ENCODE results near the gene MAZ.
A peak's percentile ranks its signal among the peaks of the same experiment; 100 is the strongest.
"Not testable (repeated sequence)": the region's sequence is repeated elsewhere in the genome, so short reads cannot be mapped to it uniquely, and the experiment has no call there.

The MAZ gene

DNA sequence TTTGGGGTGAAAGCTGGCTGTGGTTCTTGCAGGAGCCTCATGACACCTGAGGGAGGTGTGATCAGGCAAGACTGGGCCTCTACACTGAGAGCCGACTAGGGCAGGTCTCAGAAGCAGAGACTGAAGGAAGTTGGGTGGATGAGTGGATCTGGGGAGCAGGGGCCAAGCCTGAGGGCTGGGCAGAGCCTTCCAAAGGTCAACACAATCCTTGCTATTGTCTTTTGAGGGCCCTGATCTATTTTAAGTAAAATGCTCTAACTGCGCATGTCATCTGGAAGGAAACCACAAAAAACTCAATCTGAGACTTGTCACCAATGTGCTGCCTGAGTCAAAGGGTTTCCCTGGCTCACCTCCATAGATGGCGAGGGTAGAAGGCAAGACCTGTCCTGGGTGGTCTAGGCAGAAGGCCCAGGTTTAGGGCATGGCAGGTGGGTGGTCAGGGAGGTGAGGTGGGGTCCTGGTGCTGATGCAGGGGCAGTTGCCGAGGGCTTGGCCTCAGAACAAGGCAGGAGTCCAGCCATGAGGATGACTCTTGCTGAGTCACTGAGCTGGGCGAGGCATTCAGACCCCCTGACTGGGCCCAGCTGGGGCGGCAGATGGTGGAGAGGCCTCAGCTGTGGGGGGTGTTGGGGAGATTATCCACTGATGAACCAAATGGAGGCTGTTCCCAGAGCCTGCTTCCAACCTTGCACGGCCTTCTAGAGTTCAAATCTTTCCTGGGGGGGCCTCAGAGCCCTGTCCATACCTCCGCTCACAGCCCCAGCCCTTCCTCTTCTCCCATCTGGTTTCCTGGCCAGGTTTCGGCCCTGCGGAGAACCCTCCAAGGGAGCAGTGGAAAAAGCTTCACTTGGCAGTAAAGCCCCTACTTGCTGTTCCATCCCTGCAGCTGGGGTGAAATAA lies 19.1 kb downstream of the MAZ start:
- DNase-seq = no peak

DNA sequence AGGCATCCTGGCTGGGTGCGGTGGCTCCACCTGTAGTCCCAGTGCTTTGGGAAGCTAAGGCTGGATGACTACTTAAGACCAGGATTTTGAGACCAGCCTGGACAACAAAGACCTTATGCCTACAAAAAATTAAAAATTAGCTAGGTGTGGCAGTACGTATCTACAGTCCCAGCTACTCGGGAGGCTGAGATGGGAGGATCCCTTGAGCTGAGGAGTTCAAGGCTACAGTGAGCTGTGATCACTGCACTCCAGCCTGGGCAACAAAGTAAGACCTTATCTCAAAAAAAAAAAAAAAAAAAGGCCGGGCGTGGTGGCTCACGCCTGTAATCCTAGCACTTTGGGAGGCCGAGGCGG lies 20.0 kb downstream of the MAZ start:
- DNase-seq = no peak

DNA sequence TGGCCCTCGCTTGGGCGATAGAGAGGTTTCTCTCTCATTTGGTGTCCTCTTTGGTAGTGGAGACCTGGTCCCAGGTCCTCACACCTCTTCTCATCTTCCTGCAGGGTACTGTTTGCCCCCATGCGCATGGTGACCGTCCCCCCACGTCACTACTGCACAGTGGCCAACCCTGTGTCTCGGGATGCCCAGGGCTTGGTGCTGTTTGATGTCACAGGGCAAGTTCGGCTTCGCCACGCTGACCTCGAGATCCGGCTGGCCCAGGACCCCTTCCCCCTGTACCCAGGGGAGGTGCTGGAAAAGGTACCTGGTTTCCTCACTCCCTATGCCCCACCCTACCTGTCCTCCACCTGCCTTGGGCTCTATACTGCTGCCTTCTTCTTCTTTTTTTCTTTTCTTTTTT lies 24.4 kb downstream of the MAZ start:
- no peak for DNase-seq

GRCh38 chr16:29831490-29831889 lies 25.2 kb downstream of the MAZ start:
- DNase-seq = no peak

DNA sequence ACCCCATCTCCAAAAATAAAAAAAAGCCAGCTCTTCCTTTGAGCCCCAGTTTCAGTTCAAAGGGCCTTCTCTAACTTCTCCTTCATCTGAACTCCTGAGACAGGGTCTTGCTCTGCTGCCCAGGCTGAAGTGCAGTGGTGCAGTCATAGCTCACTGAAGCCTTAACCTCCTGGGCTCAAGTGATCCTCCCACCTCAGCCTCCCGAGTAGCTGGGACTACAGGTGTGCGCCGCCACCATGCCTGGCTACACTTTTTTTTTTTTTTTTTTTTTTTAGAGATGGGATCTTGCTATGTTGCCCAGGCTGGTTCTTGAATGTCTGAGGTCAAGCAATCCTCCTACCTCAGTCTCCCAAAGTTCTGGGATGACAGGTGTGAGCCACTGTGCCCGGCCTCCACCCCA lies 26.9 kb downstream of the MAZ start:
- DNase-seq = not testable (repeated sequence)

DNA sequence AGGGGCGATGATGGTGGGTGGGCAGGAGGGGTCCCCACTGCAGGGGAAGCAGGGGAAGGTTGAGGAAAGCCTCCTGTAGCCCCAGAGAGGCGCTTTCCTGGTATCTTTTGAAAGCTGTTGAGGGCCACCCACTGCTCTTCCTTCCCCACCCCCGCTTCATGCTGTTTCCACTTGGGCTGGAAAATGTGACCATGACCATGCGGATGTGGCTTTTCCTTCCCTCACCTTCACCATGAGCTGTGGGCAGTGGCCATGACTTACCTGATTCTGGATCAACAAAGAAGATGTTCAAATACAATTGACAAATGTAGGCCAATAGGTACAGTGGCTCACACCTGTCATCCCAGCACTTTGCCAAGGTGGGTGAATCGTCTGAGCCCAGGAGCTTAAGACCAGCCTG lies 27.8 kb downstream of the MAZ start:
- no peak for DNase-seq

- DNase-seq = no peak
Observed at GRCh38 chr16:29835926-29836325, 29.6 kb downstream of the MAZ start.

DNA sequence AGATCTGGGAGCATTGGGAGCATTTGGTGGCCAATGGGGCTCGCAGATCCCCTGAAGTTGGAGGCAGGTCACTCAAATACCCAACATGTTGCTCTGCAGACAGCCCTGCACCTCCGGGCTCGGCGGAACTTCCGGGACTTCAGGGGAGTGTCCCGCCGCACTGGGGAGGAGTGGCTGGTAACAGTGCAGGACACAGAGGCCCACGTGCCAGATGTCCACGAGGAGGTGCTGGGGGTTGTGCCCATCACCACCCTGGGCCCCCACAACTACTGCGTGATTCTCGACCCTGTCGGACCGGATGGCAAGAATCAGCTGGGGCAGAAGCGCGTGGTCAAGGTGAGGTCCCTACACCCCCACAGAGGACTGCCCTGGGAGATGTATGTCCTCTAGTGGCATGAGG lies 30.3 kb downstream of the MAZ start:
- no peak for DNase-seq

GRCh38 chr16:29837841-29838240 lies 31.5 kb downstream of the MAZ start:
- DNase-seq = no peak

- no peak for DNase-seq
Observed at GRCh38 chr16:29839822-29840221, 33.5 kb downstream of the MAZ start.

DNA sequence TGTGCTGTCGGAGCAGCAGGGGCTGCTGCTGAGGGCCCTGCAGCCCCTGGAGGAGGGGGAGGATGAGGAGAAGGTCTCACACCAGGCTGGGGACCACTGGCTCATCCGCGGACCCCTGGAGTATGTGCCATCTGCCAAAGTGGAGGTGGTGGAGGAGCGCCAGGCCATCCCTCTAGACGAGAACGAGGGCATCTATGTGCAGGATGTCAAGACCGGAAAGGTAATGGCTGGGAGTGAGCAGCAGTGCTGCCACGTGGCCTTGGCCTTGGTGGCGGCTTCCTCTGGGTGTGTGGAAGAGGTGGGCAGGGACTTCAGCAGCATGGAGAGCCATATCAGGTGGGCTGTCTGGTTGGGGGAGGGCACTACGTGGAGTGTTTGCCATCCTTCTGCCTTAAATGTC lies 33.9 kb downstream of the MAZ start:
- DNase-seq = no peak

DNA sequence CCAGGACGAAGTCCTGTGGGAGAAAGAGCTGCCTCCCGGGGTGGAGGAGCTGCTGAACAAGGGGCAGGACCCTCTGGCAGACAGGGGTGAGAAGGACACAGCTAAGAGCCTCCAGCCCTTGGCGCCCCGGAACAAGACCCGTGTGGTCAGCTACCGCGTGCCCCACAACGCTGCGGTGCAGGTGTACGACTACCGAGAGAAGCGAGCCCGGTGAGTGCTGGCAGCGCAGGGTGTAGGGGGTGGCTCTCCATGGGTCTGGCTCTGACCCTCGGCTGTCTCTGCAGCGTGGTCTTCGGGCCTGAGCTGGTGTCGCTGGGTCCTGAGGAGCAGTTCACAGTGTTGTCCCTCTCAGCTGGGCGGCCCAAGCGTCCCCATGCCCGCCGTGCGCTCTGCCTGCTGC lies 35.3 kb downstream of the MAZ start:
- no peak for DNase-seq

- no peak for DNase-seq
Observed at GRCh38 chr16:29842732-29843346, 36.5 kb downstream of the MAZ start.

DNA sequence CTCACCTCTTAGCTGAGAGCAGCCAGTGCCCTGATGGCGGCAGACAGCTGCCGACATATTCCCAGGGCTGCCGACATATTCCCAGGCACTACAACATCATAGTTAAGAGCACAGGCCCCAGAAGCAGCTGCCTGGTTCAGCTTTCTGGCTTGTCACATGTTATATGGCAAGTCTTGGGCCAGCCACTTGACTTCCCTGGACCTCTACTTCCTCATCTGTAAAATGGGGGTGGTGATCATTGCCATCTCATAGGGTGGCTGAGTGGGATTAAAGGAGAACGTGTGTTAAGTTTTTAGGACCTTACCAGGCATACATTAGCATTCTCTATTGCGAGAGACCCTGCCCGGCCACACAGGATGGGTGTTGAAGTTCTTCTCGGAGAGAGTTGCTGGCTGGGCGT lies 37.6 kb downstream of the MAZ start:
- no peak for DNase-seq

- DNase-seq = no peak
Observed at GRCh38 chr16:29844575-29845331, 38.4 kb downstream of the MAZ start.

GRCh38 chr16:29845656-29846055 lies 39.3 kb downstream of the MAZ start:
- DNase-seq = no peak

DNA sequence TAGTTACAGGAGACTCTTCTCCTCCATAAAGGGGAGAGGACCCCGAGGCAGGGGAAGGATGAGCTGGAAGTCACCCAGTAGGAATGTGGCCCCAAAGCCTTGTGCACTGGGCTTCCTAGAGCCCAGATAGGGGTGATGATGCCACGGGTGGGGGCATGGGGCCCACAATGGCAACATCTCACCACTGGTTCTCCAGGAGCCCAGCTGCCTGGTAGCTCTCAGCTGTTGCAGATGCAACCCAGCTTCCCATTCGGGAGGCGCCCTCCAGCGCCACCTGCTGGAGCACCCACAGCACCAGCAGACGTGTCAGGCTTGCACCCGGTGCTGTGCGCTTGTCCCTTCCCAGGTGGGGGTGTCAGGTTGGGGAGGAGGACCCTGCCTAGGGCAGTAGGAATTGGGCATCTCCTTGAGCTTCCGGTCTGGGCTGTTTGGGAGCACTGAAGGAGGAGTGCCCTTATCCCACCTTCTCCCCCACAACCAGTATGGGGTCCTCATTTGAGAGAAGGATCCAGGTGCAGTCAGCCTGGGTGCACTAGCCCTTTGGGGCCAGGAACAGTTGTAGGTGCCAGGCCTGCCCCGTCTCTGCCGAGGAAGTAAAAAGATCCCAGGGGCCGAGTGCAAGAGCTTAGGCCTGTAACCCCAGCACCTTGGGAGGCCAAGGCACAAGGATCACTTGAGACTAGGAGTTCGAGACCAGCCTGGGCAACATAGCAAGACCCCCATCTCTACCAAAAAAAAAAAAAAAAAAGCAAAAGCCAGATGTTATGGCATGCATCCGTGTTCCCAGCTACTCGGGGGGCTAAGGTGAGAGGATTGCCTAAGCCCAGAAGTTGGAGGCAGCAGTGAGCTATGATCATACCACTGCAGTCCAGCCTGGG lies 42.3 kb downstream of the MAZ start:
- peak; percentile 63 for DNase-seq

DNA sequence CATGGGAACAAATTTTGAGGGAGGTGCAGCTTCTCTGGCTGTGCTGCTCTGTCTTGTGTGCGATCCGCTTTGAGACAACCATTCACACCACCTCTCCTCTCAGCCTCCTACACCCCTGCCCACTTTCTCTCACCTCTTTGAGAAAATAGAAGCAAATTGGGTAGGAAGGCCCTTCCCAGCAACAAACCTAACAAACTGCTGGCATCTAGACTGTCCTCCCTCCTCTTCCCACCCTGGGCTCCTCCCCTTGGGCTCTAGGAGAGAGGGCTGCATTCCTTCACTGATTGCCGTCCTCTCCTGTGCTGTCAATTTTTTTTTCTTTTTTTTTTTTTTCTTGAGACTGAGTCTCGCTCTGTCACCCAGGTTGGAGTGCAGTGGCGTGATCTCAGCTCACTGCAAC lies 43.2 kb downstream of the MAZ start:
- no peak for DNase-seq

- DNase-seq = no peak
Observed at GRCh38 chr16:29850998-29851397, 44.7 kb downstream of the MAZ start.

GRCh38 chr16:29852654-29853053 lies 46.3 kb downstream of the MAZ start:
- DNase-seq = no peak

- no peak for DNase-seq
Observed at GRCh38 chr16:29854520-29855100, 48.3 kb downstream of the MAZ start.

DNA sequence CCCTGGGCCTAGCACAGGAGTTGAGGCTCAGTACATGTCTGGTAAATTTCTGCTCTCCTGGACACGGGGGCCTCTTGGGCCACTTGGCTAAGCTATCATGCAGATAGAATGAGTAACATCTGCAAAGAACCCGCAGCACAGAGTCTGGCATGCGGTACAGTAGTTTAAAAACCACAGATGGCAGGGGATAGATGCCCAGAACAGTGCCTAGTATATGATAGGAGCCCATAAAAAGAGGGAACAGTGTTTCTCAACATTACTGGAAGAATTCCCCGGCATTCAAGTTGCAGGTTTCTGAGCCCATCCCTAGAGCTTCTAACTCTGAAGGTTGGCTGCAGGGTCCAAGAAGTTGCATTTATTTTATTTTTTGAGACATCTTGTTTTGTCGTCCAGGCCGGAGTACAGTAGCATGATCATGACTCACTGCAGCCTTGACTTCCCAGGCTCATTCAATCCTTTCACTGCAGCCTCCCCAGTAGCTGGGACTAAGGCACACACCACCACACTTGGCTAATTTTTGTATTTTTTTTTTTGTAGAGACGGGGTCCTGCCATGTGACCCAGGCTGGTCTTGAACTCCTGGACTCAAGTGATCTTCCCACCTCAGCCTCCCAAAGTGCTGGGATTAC lies 50.9 kb downstream of the MAZ start:
- no peak for DNase-seq
